Stimulated activated naive CD4-positive, alpha-beta T cell (primary cell): ENCODE results near the gene C6orf132.

Experiments
- DNase-seq, 6 experiments: peaks; one replicate each; lab custom pipeline; 2025; lab: John Stamatoyannopoulos, UW

C6orf132 gene

GRCh38 chr6:42135161-42135560 is 7.3 kb downstream of the C6orf132 start:
- no peak for DNase-seq

- DNase-seq = no peak
Observed at GRCh38 chr6:42133926-42134325, 8.5 kb downstream of the C6orf132 start.

GRCh38 chr6:42131531-42131930 is 10.9 kb downstream of the C6orf132 start:
- no peak for DNase-seq

- DNase-seq = no peak
Observed at GRCh38 chr6:42129360-42129676, 13.1 kb downstream of the C6orf132 start.

GRCh38 chr6:42128460-42129359 is 13.7 kb downstream of the C6orf132 start:
- no peak for DNase-seq

- DNase-seq = no peak
Observed at GRCh38 chr6:42125663-42126062, 16.8 kb downstream of the C6orf132 start.

- no peak for DNase-seq
Observed at GRCh38 chr6:42125231-42125630, 17.2 kb downstream of the C6orf132 start.

GRCh38 chr6:42124223-42124836 is 18.1 kb downstream of the C6orf132 start:
- DNase-seq = no peak

- no peak for DNase-seq
Observed at GRCh38 chr6:42123379-42124103, 18.9 kb downstream of the C6orf132 start.

GRCh38 chr6:42120895-42121865 is 21.2 kb downstream of the C6orf132 start:
- no peak for DNase-seq

GRCh38 chr6:42118162-42119001 is 24.0 kb downstream of the C6orf132 start:
- no peak for DNase-seq

- DNase-seq = no peak
Observed at GRCh38 chr6:42117843-42118161, 24.6 kb downstream of the C6orf132 start.

- no peak for DNase-seq
Observed at GRCh38 chr6:42113936-42114636, 28.3 kb downstream of the C6orf132 start.

- no peak for DNase-seq
Observed at GRCh38 chr6:42112351-42112750, 30.1 kb downstream of the C6orf132 start.

GRCh38 chr6:42110683-42111082 is 31.7 kb downstream of the C6orf132 start:
- no peak for DNase-seq

- DNase-seq = no peak
Observed at GRCh38 chr6:42108071-42108470, 34.3 kb downstream of the C6orf132 start.

- no peak for DNase-seq
Observed at GRCh38 chr6:42106112-42107023, 36.1 kb downstream of the C6orf132 start.

GRCh38 chr6:42105709-42106108 is 36.7 kb downstream of the C6orf132 start:
- DNase-seq = no peak

GRCh38 chr6:42105156-42105648 is 37.2 kb downstream of the C6orf132 start:
- no peak for DNase-seq
